GM23338 (cell line): ENCODE data around the gene CPA3. TPM values are rescaled to one million over a fixed set of nuclear protein-coding genes. Genes with fewer than 3 reads are reported as not detected.

ENCODE experiments used
- ATAC-seq: fragments of 200-7000 bp; cut with Tn5 transposase; 3 replicates; pipeline ENCODE4 v1.9.1; 2020
- DNase-seq: peaks from one replicate; pipeline ENCODE4 v3.0.0-alpha.2; 2015; ENCODE audit warnings: low spot score
- H2AFZ ChIP-seq: fragments of 200-600 bp; sonication (generic); 2 replicates; pipeline ENCODE4 v1.8.0; 2016; ENCODE audit warnings: antibody characterized with exemption, mild to moderate bottlenecking, moderate library complexity
- H3F3A ChIP-seq: fragments of 200-600 bp; sonication (generic); replicated peaks from 2 replicates; pipeline ENCODE4 v1.8.0; 2017; ENCODE audit warnings: antibody characterized with exemption, mixed run types, low read depth
- H3K27ac ChIP-seq: fragments of 200-600 bp; sonication (generic); 2 replicates; pipeline ENCODE4 v1.6.1; 2016; ENCODE audit warnings: low read depth
- H3K27me3 ChIP-seq: fragments of 200-600 bp; sonication (generic); 2 replicates; pipeline ENCODE4 v1.8.0; 2016; ENCODE audit warnings: mild to moderate bottlenecking, mixed run types, moderate library complexity; ENCODE audit not compliant: insufficient read depth
- H3K36me3 ChIP-seq: fragments of 200-600 bp; sonication (generic); 2 replicates; pipeline ENCODE4 v1.8.0; 2016; ENCODE audit warnings: mild to moderate bottlenecking; ENCODE audit not compliant: insufficient read depth
- H3K4me1 ChIP-seq: fragments of 200-600 bp; sonication (generic); 2 replicates; pipeline ENCODE4 v1.8.0; 2016; ENCODE audit warnings: mild to moderate bottlenecking, moderate library complexity; ENCODE audit not compliant: insufficient read depth
- H3K4me2 ChIP-seq: fragments of 200-600 bp; sonication (generic); 2 replicates; pipeline ENCODE4 v1.7.1; 2017; ENCODE audit warnings: mixed run types
- H3K4me3 ChIP-seq: fragments of 200-600 bp; sonication (generic); 2 replicates; pipeline ENCODE4 v1.6.1; 2016; ENCODE audit warnings: mixed run types
- H3K79me2 ChIP-seq: fragments of 200-600 bp; sonication (generic); replicated peaks from 2 replicates; pipeline ENCODE4 v1.8.0; 2017; ENCODE audit warnings: mild to moderate bottlenecking; ENCODE audit not compliant: insufficient read depth
- H3K9me2 ChIP-seq: fragments of 200-600 bp; sonication (generic); 2 replicates; pipeline ENCODE4 v1.8.0; 2017; ENCODE audit not compliant: insufficient read depth
- H4K20me1 ChIP-seq: fragments of 200-600 bp; sonication (generic); replicated peaks from 2 replicates; pipeline ENCODE4 v1.8.0; 2017; ENCODE audit warnings: mild to moderate bottlenecking; ENCODE audit not compliant: insufficient read depth
- H3K27ac Mint-ChIP-seq: 2 replicates; pipeline ENCODE4 v1.8.0; 2020; ENCODE audit warnings: inconsistent platforms, mild to moderate bottlenecking, moderate library complexity, mixed read lengths
- H3K27me3 Mint-ChIP-seq: 3 replicates; pipeline ENCODE4 v1.8.0; 2022; ENCODE audit warnings: low read depth, mild to moderate bottlenecking, moderate library complexity, mixed read lengths, inconsistent platforms; ENCODE audit not compliant: insufficient read depth, poor library complexity
- H3K36me3 Mint-ChIP-seq: 3 replicates; pipeline ENCODE4 v1.8.0; 2021; ENCODE audit warnings: low read depth, mild to moderate bottlenecking, inconsistent platforms, moderate library complexity, mixed read lengths
- H3K4me1 Mint-ChIP-seq: 3 replicates; pipeline ENCODE4 v1.8.0; 2020; ENCODE audit warnings: mild to moderate bottlenecking, inconsistent platforms, mixed read lengths
- H3K4me3 Mint-ChIP-seq: 3 replicates; pipeline ENCODE4 v1.8.0; 2021; ENCODE audit warnings: moderate library complexity, mild to moderate bottlenecking, inconsistent platforms, mixed read lengths
- H3K9me3 Mint-ChIP-seq: 3 replicates; pipeline ENCODE4 v1.8.0; 2020; ENCODE audit warnings: moderate library complexity, mild to moderate bottlenecking, inconsistent platforms, mixed read lengths
- EZH2 ChIP-seq: fragments of 200-600 bp; sonication (generic); IDR thresholded peaks from one replicate; pipeline ENCODE4 v1.8.0; 2017; ENCODE audit warnings: antibody characterized with exemption, mild to moderate bottlenecking, low read depth; ENCODE audit not compliant: unreplicated experiment
- JUNB ChIP-seq: IDR thresholded peaks from one replicate; pipeline ENCODE4 v1.6.1; 2016; ENCODE audit warnings: antibody characterized with exemption; ENCODE audit not compliant: unreplicated experiment
- STAT1 ChIP-seq: IDR thresholded peaks from one replicate; pipeline ENCODE4 v1.6.1; 2016; ENCODE audit warnings: antibody characterized with exemption; ENCODE audit not compliant: unreplicated experiment
- ZNF114 ChIP-seq: fragments of 250-450 bp; sonication (Bioruptor Pico); IDR thresholded peaks from 2 replicates; pipeline ENCODE4 v1.5.0; 2020; ENCODE audit warnings: mild to moderate bottlenecking, moderate library complexity
- ZNF331 ChIP-seq: fragments of 250-450 bp; sonication (Bioruptor Pico); IDR thresholded peaks from 2 replicates; pipeline ENCODE4 v1.5.0; 2020; ENCODE audit warnings: low read depth, mild to moderate bottlenecking, moderate library complexity
- polyA plus RNA-seq: library from polyadenylated mRNA; unstranded; fragments of >200 nt; fragmentation: Nextera tagmentation; extraction: Ambion mirVana; gene quantifications from 2 replicates; pipeline ENCODE4 v1.2.1, GENCODE V29; 2016
- total RNA-seq: library from RNA; depleted of rRNA; stranded (reverse); fragments of >200 nt; shearing (Covaris generic); gene quantifications from 2 replicates; pipeline ENCODE4 v1.2.3, GENCODE V29; 2014
- TF ChIP-seq, protein P1 (sequence below), 2 experiments: fragments of 200-600 bp in 1 of 2; sonication (generic) in 1 of 2; conservative IDR thresholded peaks; 2 replicates each; pipeline versions ENCODE4 v1.5.1 to v1.6.1; 2016 to 2017; ENCODE audit warnings: antibody characterized with exemption in 2 of 2, low read depth in 2 of 2, mild to moderate bottlenecking in 2 of 2, moderate library complexity in 1 of 2
- TF ChIP-seq, protein P2 (sequence below): fragments of 250-450 bp; sonication (Bioruptor Pico); IDR thresholded peaks from 2 replicates; pipeline ENCODE4 v1.5.0; 2020; ENCODE audit warnings: mild to moderate bottlenecking, moderate library complexity

The CPA3 gene
- total and polyA plus RNA-seq, 2 experiments from 2014 or later, result not detected

DNA sequence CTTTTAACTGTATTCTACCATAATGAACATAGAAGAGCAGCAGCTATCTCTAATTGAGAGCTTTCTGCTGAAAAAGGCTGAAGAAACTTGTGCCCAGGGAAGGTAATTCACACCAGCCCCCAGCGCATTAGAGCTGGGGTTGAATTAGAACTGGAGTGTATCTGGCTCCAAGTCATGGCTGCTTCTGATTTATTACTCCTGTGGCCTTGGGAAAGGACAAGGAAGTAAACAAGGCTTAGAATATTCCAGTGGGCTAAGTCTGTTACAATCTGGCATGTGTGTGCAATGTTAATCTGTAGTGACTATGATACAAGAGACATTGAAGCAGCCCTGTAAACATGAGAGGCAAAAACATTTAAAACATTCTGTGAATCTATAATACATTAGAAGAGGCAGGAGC, 18.1 kb downstream of the CPA3 start:
- Mint-ChIP-seq H3K9me3 (no peaks in the 10 kb centered on the region), H3K27me3 (peaks cover 2% of the 10 kb centered on the region), H3K4me1 (no peaks in the 10 kb centered on the region), H3K36me3 (no peaks in the 10 kb centered on the region), H3K4me3 (no peak overlapping the region), H3K27ac (no peak overlapping the region)
- Histone ChIP-seq H3K79me2 (no peaks in the 10 kb centered on the region), H3K4me2 (no peak overlapping the region), H3K27me3 (no peaks in the 10 kb centered on the region), H3K27ac (no peak overlapping the region), H3K4me1 (no peaks in the 10 kb centered on the region), H4K20me1 (no peaks in the 10 kb centered on the region), H2AFZ (peak overlapping the region; percentile 20; the same call in 1 of the 2 replicates), H3K9me2 (no peaks in the 10 kb centered on the region), H3K36me3 (no peaks in the 10 kb centered on the region), H3F3A (no peaks in the 10 kb centered on the region), H3K4me3 (no peak overlapping the region)
- DNase-seq (no peak), ATAC-seq (no peak)
- TF ChIP-seq ZNF331 (CRISPR knock-in tag) (no peak), EZH2 (no peak), JUNB (no peak), STAT1 (no peak), ZNF114 (CRISPR knock-in tag) (no peak)
- TF ChIP-seq, protein P1, sequence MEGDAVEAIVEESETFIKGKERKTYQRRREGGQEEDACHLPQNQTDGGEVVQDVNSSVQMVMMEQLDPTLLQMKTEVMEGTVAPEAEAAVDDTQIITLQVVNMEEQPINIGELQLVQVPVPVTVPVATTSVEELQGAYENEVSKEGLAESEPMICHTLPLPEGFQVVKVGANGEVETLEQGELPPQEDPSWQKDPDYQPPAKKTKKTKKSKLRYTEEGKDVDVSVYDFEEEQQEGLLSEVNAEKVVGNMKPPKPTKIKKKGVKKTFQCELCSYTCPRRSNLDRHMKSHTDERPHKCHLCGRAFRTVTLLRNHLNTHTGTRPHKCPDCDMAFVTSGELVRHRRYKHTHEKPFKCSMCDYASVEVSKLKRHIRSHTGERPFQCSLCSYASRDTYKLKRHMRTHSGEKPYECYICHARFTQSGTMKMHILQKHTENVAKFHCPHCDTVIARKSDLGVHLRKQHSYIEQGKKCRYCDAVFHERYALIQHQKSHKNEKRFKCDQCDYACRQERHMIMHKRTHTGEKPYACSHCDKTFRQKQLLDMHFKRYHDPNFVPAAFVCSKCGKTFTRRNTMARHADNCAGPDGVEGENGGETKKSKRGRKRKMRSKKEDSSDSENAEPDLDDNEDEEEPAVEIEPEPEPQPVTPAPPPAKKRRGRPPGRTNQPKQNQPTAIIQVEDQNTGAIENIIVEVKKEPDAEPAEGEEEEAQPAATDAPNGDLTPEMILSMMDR (conservative IDR thresholded peaks at IDR 0.05; ENCODE audit: low read depth in 2 of 2), result no peak
- TF ChIP-seq, protein P2, sequence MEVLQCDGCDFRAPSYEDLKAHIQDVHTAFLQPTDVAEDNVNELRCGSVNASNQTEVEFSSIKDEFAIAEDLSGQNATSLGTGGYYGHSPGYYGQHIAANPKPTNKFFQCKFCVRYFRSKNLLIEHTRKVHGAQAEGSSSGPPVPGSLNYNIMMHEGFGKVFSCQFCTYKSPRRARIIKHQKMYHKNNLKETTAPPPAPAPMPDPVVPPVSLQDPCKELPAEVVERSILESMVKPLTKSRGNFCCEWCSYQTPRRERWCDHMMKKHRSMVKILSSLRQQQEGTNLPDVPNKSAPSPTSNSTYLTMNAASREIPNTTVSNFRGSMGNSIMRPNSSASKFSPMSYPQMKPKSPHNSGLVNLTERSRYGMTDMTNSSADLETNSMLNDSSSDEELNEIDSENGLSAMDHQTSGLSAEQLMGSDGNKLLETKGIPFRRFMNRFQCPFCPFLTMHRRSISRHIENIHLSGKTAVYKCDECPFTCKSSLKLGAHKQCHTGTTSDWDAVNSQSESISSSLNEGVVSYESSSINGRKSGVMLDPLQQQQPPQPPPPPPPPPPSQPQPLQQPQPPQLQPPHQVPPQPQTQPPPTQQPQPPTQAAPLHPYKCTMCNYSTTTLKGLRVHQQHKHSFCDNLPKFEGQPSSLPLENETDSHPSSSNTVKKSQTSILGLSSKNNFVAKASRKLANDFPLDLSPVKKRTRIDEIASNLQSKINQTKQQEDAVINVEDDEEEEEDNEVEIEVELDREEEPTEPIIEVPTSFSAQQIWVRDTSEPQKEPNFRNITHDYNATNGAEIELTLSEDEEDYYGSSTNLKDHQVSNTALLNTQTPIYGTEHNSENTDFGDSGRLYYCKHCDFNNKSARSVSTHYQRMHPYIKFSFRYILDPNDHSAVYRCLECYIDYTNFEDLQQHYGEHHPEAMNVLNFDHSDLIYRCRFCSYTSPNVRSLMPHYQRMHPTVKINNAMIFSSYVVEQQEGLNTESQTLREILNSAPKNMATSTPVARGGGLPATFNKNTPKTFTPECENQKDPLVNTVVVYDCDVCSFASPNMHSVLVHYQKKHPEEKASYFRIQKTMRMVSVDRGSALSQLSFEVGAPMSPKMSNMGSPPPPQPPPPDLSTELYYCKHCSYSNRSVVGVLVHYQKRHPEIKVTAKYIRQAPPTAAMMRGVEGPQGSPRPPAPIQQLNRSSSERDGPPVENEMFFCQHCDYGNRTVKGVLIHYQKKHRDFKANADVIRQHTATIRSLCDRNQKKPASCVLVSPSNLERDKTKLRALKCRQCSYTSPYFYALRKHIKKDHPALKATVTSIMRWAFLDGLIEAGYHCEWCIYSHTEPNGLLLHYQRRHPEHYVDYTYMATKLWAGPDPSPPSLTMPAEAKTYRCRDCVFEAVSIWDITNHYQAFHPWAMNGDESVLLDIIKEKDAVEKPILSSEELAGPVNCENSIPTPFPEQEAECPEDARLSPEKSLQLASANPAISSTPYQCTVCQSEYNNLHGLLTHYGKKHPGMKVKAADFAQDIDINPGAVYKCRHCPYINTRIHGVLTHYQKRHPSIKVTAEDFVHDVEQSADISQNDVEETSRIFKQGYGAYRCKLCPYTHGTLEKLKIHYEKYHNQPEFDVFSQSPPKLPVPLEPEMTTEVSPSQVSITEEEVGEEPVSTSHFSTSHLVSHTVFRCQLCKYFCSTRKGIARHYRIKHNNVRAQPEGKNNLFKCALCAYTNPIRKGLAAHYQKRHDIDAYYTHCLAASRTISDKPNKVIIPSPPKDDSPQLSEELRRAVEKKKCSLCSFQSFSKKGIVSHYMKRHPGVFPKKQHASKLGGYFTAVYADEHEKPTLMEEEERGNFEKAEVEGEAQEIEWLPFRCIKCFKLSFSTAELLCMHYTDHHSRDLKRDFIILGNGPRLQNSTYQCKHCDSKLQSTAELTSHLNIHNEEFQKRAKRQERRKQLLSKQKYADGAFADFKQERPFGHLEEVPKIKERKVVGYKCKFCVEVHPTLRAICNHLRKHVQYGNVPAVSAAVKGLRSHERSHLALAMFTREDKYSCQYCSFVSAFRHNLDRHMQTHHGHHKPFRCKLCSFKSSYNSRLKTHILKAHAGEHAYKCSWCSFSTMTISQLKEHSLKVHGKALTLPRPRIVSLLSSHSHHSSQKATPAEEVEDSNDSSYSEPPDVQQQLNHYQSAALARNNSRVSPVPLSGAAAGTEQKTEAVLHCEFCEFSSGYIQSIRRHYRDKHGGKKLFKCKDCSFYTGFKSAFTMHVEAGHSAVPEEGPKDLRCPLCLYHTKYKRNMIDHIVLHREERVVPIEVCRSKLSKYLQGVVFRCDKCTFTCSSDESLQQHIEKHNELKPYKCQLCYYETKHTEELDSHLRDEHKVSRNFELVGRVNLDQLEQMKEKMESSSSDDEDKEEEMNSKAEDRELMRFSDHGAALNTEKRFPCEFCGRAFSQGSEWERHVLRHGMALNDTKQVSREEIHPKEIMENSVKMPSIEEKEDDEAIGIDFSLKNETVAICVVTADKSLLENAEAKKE (CRISPR knock-in tag), result no peak
